Measurements from ENCODE around the gene ODAD2.

- TF ChIP-seq CTCF (IDR thresholded peaks at IDR 0.05) (no peak), ZNF263 (CRISPR knock-in tag; IDR thresholded peaks at IDR 0.05; ENCODE audit: low read depth) (no peak), SOX15 (CRISPR knock-in tag; IDR thresholded peaks at IDR 0.05) (no peak), CREM (CRISPR knock-in tag; IDR thresholded peaks at IDR 0.05) (no peak), MAX (CRISPR knock-in tag; IDR thresholded peaks at IDR 0.05) (no peak), ATF2 (CRISPR knock-in tag; IDR thresholded peaks at IDR 0.05; ENCODE audit: borderline replicate concordance, low read depth) (no peak), ATF6 (CRISPR knock-in tag; IDR thresholded peaks at IDR 0.05) (no peak), ESRRA (CRISPR knock-in tag; IDR thresholded peaks at IDR 0.05; ENCODE audit: borderline replicate concordance) (no peak), ZNF512 (CRISPR knock-in tag; IDR thresholded peaks at IDR 0.05; ENCODE audit: borderline replicate concordance) (no peak), CREB1 (CRISPR knock-in tag; IDR thresholded peaks at IDR 0.05) (no peak), ZSCAN18 (CRISPR knock-in tag; IDR thresholded peaks at IDR 0.05) (no peak), ZNF423 (CRISPR knock-in tag; IDR thresholded peaks at IDR 0.05) (no peak)
Measured at GRCh38 chr10:28046579-28046978, 47.7 kb upstream of the ODAD2 start.

Measured in WTC11 (cell line).